LNCAP (cell line): ENCODE measurements around the gene SLC9A3.

ENCODE experiments used
- TF ChIP-seq, protein P1 (sequence below): fragments of 450-650 bp; IDR thresholded peaks from 2 replicates; pipeline ENCODE4 v1.5.1; 2017; ENCODE audit warnings: mild to moderate bottlenecking

Gene SLC9A3

DNA sequence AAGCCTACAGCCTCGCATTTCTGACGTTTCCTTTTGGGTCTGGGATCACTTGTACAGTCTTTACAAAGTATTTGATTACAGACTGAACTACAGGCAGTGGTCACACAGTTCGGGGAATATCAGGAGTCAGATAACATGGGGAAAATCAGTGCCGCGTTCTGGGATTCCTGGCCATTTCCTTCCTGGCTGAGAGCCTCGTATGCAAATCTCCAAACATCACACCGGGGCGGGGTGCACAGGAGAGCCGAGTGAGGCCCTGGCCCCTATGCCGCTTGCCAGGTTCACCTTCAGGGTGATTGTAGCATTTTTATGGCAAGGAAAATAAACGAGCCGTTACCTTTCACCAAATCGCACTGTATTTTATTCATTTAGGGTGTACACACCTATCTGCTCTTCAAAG, 29.6 kb upstream of the SLC9A3 start:
- TF ChIP-seq, protein P1, sequence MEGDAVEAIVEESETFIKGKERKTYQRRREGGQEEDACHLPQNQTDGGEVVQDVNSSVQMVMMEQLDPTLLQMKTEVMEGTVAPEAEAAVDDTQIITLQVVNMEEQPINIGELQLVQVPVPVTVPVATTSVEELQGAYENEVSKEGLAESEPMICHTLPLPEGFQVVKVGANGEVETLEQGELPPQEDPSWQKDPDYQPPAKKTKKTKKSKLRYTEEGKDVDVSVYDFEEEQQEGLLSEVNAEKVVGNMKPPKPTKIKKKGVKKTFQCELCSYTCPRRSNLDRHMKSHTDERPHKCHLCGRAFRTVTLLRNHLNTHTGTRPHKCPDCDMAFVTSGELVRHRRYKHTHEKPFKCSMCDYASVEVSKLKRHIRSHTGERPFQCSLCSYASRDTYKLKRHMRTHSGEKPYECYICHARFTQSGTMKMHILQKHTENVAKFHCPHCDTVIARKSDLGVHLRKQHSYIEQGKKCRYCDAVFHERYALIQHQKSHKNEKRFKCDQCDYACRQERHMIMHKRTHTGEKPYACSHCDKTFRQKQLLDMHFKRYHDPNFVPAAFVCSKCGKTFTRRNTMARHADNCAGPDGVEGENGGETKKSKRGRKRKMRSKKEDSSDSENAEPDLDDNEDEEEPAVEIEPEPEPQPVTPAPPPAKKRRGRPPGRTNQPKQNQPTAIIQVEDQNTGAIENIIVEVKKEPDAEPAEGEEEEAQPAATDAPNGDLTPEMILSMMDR: no peak

DNA sequence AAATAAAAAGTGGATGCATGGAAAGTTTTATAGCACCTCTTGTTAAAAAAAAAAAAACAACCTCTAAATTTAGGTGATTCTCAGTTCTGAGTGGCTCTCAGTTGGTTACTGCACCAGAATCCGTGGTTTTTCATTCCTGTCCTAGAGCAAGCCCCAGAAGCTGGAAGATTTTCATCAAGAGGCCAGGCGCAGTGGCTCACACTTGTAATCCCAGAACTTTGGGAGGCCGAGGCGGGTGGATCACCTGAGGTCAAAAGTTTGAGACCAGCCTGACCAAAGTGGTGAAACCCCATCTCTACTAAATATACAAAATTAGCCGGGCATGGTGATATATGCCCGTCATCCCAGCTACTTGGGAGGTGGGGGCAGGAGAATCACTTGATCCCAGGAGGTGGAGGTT, 27.2 kb upstream of the SLC9A3 start:
- TF ChIP-seq, protein P1: no peak

DNA sequence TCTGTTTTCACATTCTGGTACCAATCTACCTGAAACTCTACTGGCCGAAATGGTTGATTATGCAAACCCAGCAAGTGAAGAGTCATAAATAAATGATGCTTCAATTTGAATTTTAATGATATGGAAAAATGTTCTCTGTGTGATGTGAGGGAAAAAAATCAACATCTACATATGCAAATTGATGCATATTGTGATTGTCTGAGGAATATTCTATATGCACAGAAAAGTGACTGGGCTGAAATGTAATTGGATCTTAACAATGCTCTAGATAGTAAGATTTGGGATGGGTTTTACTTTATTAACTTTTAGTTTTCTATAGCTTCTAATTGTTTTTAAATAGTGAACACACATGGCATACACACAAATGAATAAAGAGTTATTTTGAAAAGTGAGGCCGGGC, 25.0 kb upstream of the SLC9A3 start:
- TF ChIP-seq, protein P1: no peak

DNA sequence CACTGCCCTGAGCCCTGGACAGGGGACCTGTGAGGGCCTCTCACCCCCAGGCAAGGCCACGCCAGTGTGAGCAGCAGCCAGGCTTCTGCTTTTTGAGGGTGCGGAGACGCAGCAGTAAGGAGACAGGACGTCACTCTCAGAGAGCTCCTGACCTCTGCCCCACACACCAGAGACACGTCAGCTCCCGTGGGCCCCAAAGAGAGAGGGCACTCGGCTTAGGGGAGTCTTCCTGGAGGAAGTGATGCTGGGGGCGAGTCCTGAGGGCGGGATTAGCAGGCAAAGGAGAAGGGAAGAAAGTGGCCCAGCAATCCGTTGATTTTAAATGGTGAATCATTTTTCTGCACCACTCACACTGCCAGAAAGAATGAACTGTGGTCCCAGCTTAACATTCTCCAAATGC, 24.0 kb upstream of the SLC9A3 start:
- TF ChIP-seq, protein P1: no peak

DNA sequence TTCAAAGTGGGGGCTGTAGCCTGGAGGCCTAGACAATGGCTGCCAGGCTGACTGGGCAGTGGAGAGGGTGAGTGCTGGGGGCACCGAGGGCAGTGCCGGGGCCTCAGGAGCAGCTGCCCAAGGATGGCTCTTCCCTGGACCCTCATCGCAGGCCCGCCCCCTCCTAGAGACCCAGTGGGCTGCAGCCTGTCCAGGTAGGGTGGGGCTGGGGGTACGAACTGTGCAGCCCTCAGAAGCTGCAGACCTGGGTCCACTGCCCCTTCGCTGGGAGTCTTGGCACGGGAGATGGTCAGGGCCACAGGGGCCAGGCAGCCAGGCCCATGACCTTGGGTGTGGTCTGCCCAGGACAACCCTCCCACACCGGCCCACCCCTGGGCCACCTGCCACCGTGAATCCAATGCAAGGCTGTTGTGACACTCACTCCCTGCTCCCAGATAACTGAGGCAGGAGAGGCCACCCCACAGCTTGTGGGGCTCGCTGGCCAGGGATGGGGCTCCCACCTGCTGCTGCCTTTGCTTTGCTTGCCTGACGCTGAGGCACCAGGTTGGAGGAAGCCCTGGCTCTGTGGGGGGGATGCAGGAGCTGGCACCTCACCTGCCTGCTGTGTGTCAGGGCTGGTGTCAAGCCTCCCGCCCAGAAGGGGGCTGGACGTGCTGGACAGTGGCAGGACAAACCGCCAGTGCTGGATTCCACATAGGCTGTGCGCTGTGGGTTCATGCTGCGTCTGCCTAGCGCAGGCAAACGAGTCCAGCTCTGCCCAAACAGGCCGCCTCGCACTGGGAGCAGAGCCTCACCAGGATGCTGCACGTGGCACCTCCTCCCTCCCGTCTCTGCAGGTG, 23.1 kb upstream of the SLC9A3 start:
- TF ChIP-seq, protein P1: no peak

DNA sequence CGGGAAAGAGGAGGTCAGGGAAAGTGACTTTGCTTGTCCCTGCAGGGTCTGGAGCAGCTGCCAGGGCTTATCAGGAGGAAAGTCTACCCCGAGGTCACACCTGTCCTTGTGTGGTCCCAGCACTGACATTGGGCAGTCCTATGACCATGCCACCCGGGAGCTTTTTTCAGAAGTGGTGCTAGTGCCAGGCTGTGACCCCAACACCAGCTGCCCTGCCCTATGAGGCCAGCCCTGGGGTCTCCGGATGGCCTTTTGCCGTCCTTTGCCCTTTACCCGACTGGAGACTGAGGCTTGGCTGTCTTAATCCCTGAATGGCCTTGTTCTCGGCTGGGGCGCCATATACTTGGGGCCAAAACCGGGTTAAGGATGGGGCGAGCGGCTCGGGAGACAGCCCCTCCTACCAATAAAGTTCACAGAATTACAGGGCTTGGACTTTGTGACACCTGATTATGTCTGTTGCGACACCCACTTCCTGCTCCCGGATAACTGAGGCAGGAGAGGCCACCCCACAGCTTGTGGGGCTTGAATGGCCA, 22.2 kb upstream of the SLC9A3 start:
- TF ChIP-seq, protein P1: no peak

DNA sequence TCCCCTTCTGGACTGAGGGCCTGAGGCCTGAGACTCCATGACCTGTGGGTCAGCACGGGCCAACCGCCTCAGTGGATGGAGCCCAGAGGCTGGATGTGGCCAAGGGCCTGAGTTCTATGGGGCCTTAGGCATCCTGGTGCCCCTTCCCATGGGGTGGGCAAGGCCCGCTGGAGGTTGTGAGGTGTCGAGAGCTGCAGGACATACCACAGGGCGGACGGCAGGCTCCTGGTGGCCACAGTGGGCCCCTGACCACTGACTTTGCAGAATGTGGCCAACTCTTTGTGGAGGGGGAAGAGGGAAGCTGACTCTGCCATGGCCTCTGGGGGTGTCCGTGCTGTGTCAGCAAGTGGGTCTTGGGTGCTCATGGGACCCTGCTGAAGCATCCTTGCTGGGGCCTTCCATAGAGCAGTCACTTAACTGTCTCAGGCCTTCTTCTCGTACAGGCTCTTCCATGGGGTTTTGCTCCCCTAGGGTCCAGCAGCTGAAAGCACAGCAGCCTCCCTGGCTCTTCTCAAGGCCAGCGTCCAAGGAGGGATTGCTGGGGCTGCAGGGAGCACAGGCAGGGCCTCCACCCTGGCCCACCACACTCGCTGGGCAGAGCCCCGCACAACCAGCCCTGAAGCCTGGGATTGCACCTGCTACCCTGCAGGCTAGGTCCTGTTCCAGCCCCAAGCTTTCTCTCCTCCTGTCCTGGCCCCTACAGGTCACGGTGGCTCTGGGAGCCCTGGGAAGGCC, 21.6 kb upstream of the SLC9A3 start:
- TF ChIP-seq, protein P1: no peak
